Measurements from ENCODE around the gene HDDC2. TPM values are rescaled to one million over a fixed set of nuclear protein-coding genes. Genes with fewer than 3 reads are reported as not detected.

HDDC2 gene
- total and polyA plus RNA-seq, 2 experiments from 2014 or later = 69.5 to 131 TPM

DNA sequence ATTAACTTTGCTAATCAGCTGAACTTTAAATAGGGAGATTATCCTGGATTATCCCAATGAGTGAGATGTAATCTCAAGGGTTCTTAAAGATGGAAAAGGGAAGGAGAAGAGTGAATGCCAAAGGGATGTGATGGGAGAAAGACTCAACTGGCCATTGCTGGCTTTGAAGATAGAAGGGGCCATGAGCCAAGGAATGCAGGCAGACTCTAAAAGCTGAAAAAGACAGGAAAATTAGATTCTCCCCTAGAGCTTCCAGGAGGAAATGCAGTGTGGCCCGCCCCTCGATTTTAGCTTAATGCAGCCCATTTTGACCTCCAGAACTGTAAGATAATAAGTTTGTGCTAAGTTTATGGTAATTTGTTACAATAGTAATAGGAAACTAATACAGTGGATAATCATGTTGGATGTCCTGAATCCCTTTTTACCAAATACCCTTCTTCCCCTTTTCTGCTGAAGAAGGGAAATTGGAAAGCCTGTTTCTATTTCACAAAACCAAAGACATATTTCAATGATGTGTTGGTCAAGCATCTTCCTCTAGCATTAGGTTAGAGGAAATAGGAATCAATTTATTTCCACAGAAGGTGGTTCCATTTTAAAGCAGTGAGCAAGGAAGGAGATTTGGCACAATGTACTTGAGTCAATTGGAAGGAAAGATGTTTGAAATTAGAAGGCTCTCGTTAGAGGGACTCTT is 3.3 kb upstream of the HDDC2 start (continued):
- TF ChIP-seq ZNF331 (CRISPR knock-in tag; IDR thresholded peaks at IDR 0.05; ENCODE audit: low read depth) (no peak), NANOG (IDR thresholded peaks at IDR 0.05; ENCODE audit: borderline replicate concordance) (no peak)
- TF ChIP-seq, protein P1, sequence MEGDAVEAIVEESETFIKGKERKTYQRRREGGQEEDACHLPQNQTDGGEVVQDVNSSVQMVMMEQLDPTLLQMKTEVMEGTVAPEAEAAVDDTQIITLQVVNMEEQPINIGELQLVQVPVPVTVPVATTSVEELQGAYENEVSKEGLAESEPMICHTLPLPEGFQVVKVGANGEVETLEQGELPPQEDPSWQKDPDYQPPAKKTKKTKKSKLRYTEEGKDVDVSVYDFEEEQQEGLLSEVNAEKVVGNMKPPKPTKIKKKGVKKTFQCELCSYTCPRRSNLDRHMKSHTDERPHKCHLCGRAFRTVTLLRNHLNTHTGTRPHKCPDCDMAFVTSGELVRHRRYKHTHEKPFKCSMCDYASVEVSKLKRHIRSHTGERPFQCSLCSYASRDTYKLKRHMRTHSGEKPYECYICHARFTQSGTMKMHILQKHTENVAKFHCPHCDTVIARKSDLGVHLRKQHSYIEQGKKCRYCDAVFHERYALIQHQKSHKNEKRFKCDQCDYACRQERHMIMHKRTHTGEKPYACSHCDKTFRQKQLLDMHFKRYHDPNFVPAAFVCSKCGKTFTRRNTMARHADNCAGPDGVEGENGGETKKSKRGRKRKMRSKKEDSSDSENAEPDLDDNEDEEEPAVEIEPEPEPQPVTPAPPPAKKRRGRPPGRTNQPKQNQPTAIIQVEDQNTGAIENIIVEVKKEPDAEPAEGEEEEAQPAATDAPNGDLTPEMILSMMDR (conservative IDR thresholded peaks at IDR 0.05; ENCODE audit: low read depth in 2 of 2) = no peak

DNA sequence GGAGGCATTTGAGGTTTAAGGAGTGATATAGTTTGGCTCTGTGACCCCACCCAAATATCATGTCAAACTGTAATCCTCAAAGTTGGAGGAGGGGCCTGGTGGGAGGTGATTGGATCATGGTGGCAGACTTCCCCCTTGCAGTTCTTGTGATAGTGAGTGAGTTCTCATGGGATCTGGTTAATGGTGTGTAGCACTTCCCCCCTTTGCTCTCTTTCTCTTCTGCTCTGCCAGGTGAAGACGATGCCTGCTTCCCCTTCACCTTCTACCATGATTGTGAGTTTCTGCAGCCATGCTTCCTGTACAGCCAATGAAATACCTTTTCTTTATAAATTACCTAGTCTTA is 1.7 kb upstream of the HDDC2 start:
- H2AFZ ChIP-seq = no peak overlapping the region
- peaks cover 6% of the 10 kb centered on the region; the same call in 2 of the 3 replicates for H3K9me3 Mint-ChIP-seq
- H3K4me1 Mint-ChIP-seq = peaks cover 11% of the 10 kb centered on the region
- H3K4me3 Mint-ChIP-seq = no peak overlapping the region
- peaks cover 14% of the 10 kb centered on the region for H3K9me2 ChIP-seq (ENCODE audit: insufficient read depth)
- H3F3A ChIP-seq (replicated peaks; ENCODE audit: low read depth) = no peaks in the 10 kb centered on the region
- no peak overlapping the region for H3K27ac Mint-ChIP-seq
- H3K4me2 ChIP-seq = no peak overlapping the region
- peaks cover 22% of the 10 kb centered on the region for H3K36me3 Mint-ChIP-seq (ENCODE audit: low read depth)
- no peaks in the 10 kb centered on the region for H3K27me3 ChIP-seq (ENCODE audit: insufficient read depth)
- peaks cover 5% of the 10 kb centered on the region for H3K27me3 Mint-ChIP-seq (ENCODE audit: insufficient read depth, low read depth, poor library complexity)
- DNase-seq (ENCODE audit: low spot score) (no peak), ATAC-seq (no peak)
- H4K20me1 ChIP-seq (replicated peaks; ENCODE audit: insufficient read depth) = no peaks in the 10 kb centered on the region
- peaks cover 16% of the 10 kb centered on the region; the same call in 1 of the 2 replicates for H3K4me1 ChIP-seq (ENCODE audit: insufficient read depth)
- H3K27ac ChIP-seq (ENCODE audit: low read depth) = no peak overlapping the region
- H3K79me2 ChIP-seq (replicated peaks; ENCODE audit: insufficient read depth) = peaks cover 16% of the 10 kb centered on the region
- H3K36me3 ChIP-seq (ENCODE audit: insufficient read depth) = peaks cover 15% of the 10 kb centered on the region
- no peak overlapping the region for H3K4me3 ChIP-seq
- no peak for TF ChIP-seq ZNF331 (CRISPR knock-in tag; IDR thresholded peaks at IDR 0.05; ENCODE audit: low read depth)
- TF ChIP-seq, protein P2, sequence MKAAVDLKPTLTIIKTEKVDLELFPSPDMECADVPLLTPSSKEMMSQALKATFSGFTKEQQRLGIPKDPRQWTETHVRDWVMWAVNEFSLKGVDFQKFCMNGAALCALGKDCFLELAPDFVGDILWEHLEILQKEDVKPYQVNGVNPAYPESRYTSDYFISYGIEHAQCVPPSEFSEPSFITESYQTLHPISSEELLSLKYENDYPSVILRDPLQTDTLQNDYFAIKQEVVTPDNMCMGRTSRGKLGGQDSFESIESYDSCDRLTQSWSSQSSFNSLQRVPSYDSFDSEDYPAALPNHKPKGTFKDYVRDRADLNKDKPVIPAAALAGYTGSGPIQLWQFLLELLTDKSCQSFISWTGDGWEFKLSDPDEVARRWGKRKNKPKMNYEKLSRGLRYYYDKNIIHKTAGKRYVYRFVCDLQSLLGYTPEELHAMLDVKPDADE (IDR thresholded peaks at IDR 0.05) = no peak
- no peak for TF ChIP-seq POLR2AphosphoS5 (IDR thresholded peaks at IDR 0.05; ENCODE audit: low read depth)
- TF ChIP-seq, protein P3, sequence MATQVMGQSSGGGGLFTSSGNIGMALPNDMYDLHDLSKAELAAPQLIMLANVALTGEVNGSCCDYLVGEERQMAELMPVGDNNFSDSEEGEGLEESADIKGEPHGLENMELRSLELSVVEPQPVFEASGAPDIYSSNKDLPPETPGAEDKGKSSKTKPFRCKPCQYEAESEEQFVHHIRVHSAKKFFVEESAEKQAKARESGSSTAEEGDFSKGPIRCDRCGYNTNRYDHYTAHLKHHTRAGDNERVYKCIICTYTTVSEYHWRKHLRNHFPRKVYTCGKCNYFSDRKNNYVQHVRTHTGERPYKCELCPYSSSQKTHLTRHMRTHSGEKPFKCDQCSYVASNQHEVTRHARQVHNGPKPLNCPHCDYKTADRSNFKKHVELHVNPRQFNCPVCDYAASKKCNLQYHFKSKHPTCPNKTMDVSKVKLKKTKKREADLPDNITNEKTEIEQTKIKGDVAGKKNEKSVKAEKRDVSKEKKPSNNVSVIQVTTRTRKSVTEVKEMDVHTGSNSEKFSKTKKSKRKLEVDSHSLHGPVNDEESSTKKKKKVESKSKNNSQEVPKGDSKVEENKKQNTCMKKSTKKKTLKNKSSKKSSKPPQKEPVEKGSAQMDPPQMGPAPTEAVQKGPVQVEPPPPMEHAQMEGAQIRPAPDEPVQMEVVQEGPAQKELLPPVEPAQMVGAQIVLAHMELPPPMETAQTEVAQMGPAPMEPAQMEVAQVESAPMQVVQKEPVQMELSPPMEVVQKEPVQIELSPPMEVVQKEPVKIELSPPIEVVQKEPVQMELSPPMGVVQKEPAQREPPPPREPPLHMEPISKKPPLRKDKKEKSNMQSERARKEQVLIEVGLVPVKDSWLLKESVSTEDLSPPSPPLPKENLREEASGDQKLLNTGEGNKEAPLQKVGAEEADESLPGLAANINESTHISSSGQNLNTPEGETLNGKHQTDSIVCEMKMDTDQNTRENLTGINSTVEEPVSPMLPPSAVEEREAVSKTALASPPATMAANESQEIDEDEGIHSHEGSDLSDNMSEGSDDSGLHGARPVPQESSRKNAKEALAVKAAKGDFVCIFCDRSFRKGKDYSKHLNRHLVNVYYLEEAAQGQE (IDR thresholded peaks at IDR 0.05; ENCODE audit: unreplicated experiment) = no peak
- TF ChIP-seq, protein P4, sequence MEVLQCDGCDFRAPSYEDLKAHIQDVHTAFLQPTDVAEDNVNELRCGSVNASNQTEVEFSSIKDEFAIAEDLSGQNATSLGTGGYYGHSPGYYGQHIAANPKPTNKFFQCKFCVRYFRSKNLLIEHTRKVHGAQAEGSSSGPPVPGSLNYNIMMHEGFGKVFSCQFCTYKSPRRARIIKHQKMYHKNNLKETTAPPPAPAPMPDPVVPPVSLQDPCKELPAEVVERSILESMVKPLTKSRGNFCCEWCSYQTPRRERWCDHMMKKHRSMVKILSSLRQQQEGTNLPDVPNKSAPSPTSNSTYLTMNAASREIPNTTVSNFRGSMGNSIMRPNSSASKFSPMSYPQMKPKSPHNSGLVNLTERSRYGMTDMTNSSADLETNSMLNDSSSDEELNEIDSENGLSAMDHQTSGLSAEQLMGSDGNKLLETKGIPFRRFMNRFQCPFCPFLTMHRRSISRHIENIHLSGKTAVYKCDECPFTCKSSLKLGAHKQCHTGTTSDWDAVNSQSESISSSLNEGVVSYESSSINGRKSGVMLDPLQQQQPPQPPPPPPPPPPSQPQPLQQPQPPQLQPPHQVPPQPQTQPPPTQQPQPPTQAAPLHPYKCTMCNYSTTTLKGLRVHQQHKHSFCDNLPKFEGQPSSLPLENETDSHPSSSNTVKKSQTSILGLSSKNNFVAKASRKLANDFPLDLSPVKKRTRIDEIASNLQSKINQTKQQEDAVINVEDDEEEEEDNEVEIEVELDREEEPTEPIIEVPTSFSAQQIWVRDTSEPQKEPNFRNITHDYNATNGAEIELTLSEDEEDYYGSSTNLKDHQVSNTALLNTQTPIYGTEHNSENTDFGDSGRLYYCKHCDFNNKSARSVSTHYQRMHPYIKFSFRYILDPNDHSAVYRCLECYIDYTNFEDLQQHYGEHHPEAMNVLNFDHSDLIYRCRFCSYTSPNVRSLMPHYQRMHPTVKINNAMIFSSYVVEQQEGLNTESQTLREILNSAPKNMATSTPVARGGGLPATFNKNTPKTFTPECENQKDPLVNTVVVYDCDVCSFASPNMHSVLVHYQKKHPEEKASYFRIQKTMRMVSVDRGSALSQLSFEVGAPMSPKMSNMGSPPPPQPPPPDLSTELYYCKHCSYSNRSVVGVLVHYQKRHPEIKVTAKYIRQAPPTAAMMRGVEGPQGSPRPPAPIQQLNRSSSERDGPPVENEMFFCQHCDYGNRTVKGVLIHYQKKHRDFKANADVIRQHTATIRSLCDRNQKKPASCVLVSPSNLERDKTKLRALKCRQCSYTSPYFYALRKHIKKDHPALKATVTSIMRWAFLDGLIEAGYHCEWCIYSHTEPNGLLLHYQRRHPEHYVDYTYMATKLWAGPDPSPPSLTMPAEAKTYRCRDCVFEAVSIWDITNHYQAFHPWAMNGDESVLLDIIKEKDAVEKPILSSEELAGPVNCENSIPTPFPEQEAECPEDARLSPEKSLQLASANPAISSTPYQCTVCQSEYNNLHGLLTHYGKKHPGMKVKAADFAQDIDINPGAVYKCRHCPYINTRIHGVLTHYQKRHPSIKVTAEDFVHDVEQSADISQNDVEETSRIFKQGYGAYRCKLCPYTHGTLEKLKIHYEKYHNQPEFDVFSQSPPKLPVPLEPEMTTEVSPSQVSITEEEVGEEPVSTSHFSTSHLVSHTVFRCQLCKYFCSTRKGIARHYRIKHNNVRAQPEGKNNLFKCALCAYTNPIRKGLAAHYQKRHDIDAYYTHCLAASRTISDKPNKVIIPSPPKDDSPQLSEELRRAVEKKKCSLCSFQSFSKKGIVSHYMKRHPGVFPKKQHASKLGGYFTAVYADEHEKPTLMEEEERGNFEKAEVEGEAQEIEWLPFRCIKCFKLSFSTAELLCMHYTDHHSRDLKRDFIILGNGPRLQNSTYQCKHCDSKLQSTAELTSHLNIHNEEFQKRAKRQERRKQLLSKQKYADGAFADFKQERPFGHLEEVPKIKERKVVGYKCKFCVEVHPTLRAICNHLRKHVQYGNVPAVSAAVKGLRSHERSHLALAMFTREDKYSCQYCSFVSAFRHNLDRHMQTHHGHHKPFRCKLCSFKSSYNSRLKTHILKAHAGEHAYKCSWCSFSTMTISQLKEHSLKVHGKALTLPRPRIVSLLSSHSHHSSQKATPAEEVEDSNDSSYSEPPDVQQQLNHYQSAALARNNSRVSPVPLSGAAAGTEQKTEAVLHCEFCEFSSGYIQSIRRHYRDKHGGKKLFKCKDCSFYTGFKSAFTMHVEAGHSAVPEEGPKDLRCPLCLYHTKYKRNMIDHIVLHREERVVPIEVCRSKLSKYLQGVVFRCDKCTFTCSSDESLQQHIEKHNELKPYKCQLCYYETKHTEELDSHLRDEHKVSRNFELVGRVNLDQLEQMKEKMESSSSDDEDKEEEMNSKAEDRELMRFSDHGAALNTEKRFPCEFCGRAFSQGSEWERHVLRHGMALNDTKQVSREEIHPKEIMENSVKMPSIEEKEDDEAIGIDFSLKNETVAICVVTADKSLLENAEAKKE (CRISPR knock-in tag; IDR thresholded peaks at IDR 0.05) = no peak
- no peak for TF ChIP-seq ZNF114 (CRISPR knock-in tag; IDR thresholded peaks at IDR 0.05)
- no peak for TF ChIP-seq EZH2 (IDR thresholded peaks at IDR 0.05; ENCODE audit: low read depth, unreplicated experiment)
- no peak for TF ChIP-seq EZH2phosphoT487 (IDR thresholded peaks at IDR 0.05; ENCODE audit: unreplicated experiment)
- no peak for TF ChIP-seq CREB1 (CRISPR knock-in tag; IDR thresholded peaks at IDR 0.05; ENCODE audit: low read depth)
- TF ChIP-seq NANOG (IDR thresholded peaks at IDR 0.05; ENCODE audit: borderline replicate concordance) = no peak
